ENCODE measurements around the gene NAT8L. TPM values are rescaled to one million over a fixed set of nuclear protein-coding genes. Genes with fewer than 3 reads are reported as not detected.

The NAT8L gene
- total RNA-seq, 1 experiment from 2014 or later, result 9.2 TPM

DNA sequence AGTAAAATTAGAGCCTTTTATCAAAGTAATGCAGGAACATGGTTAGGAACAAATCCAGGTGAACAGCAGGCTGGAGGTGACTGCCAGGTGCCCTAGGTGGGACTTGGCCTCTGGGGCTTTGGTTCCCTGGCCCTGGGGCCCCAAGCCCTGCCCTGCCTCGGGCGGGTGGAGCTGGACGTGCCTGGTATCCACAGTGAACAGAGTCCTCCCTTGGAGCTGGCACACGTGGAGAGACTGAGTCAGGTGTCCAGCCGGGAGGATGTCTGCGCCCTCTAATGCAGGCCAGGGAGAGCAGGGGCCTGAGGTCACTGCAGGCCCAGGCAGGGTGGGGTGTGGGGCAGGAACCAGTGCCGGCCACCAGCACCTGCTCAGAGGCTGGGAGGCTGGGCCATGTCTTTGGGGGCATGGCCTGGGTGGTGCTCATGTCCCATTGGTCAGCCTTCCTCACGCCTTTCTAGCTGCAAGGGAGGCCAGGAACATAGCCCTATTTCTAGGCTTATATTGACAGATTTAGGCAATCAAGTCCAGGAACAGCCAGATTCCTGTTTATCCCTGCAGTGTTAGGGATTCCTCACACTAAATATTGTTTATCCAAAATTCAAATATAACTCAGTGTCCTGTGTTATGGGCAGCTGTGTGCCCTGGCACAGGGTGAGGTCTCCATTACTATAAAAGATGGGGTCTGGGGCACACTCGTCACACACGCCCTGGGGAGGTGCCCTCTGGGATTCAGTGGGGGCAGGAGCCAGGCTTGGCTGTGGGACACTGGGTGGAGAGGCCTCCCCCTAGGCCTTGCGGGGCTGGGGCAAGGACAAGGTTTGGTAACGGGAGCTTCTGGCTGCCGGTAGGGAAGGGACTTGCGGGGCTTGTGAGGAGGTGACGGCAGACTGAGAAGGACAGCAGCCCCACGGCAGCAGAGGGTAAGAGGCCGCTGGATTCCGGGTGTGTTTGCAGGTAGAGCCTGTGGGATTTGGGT lies 14.3 kb upstream of the NAT8L start:
- peaks cover 0 to 5% of the 10 kb centered on the region in 2 experiments; a peak in 2 of 4 replicates for H3K36me3 ChIP-seq (ENCODE audit: control insufficient read depth in 1 of 2, insufficient read depth in 2 of 2, low read length in 2 of 2)
- no peak overlapping the region for H3K9ac ChIP-seq (ENCODE audit: low read length)
- no peak for TF ChIP-seq TCF7L2 (IDR thresholded peaks at IDR 0.05; ENCODE audit: borderline replicate concordance, extremely low read depth, insufficient read depth, insufficient read length)
- no peak for TF ChIP-seq ZFX (IDR thresholded peaks at IDR 0.05)
- TF ChIP-seq, protein P1, sequence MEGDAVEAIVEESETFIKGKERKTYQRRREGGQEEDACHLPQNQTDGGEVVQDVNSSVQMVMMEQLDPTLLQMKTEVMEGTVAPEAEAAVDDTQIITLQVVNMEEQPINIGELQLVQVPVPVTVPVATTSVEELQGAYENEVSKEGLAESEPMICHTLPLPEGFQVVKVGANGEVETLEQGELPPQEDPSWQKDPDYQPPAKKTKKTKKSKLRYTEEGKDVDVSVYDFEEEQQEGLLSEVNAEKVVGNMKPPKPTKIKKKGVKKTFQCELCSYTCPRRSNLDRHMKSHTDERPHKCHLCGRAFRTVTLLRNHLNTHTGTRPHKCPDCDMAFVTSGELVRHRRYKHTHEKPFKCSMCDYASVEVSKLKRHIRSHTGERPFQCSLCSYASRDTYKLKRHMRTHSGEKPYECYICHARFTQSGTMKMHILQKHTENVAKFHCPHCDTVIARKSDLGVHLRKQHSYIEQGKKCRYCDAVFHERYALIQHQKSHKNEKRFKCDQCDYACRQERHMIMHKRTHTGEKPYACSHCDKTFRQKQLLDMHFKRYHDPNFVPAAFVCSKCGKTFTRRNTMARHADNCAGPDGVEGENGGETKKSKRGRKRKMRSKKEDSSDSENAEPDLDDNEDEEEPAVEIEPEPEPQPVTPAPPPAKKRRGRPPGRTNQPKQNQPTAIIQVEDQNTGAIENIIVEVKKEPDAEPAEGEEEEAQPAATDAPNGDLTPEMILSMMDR (IDR thresholded peaks at IDR 0.05 in 2 of 3, conservative IDR thresholded peaks at IDR 0.05 in 1 of 3; ENCODE audit: borderline replicate concordance in 1 of 3, insufficient read depth in 1 of 3, low read depth in 2 of 3, low read length in 2 of 3), result no peak
- no peak for TF ChIP-seq ELF1 (IDR thresholded peaks at IDR 0.05; ENCODE audit: borderline replicate concordance, low read depth)
- TF ChIP-seq JUND (IDR thresholded peaks at IDR 0.05), result no peak
- TF ChIP-seq SP1 (IDR thresholded peaks at IDR 0.05; ENCODE audit: low read depth), result no peak
- TF ChIP-seq, protein P2, sequence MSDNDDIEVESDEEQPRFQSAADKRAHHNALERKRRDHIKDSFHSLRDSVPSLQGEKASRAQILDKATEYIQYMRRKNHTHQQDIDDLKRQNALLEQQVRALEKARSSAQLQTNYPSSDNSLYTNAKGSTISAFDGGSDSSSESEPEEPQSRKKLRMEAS (IDR thresholded peaks at IDR 0.05), result no peak
- TF ChIP-seq, protein P3, sequence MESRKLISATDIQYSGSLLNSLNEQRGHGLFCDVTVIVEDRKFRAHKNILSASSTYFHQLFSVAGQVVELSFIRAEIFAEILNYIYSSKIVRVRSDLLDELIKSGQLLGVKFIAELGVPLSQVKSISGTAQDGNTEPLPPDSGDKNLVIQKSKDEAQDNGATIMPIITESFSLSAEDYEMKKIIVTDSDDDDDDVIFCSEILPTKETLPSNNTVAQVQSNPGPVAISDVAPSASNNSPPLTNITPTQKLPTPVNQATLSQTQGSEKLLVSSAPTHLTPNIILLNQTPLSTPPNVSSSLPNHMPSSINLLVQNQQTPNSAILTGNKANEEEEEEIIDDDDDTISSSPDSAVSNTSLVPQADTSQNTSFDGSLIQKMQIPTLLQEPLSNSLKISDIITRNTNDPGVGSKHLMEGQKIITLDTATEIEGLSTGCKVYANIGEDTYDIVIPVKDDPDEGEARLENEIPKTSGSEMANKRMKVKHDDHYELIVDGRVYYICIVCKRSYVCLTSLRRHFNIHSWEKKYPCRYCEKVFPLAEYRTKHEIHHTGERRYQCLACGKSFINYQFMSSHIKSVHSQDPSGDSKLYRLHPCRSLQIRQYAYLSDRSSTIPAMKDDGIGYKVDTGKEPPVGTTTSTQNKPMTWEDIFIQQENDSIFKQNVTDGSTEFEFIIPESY (IDR thresholded peaks at IDR 0.05; ENCODE audit: extremely low read depth, insufficient replicate concordance, low read length), result no peak
- no peak for TF ChIP-seq FOSL1 (IDR thresholded peaks at IDR 0.05; ENCODE audit: low read depth)
- ATAC-seq (no peak), DNase-seq (ENCODE audit: low read depth, low spot score) (no peak)
- H4K20me1 ChIP-seq (ENCODE audit: insufficient read depth), result no peaks in the 10 kb centered on the region
- H3K79me2 ChIP-seq (ENCODE audit: insufficient read depth, low read length), result peaks cover 7% of the 10 kb centered on the region; the same call in 1 of the 2 replicates
- no peaks in the 10 kb centered on the region for H3K9me2 ChIP-seq (ENCODE audit: insufficient read depth)
- H3K4me1 ChIP-seq (ENCODE audit: control insufficient read depth in 1 of 2, insufficient read depth in 2 of 2, low read length in 2 of 2), result peaks cover 7 to 41% of the 10 kb centered on the region in 2 experiments; a peak in 3 of 4 replicates
- CTCF ChIA-PET, result no interaction called here
- BruUV-seq (replicated peaks), result no TSS peak
- RAD21 ChIA-PET (ENCODE audit: low non-redundant PET in 1 of 2, low total read pairs in 2 of 2, uncharacterized antibody in 2 of 2, unreplicated experiment in 2 of 2), result no interaction called here
- H2AFZ ChIP-seq (ENCODE audit: low read depth, low read length, poor library complexity, severe bottlenecking), result no peak overlapping the region
- H3K27ac ChIP-seq (ENCODE audit: low read depth, low read length), result no peak overlapping the region
- H3K9me3 ChIP-seq (ENCODE audit: control insufficient read depth in 1 of 2, insufficient read depth in 1 of 2, low read depth in 1 of 2, low read length in 2 of 2), result no peaks in the 10 kb centered on the region; a peak in 1 of 4 replicates
- POLR2A ChIA-PET, result interaction anchor here (1.0 kb wide), 1 partner anchor 118 kb away, joined by 3 read pairs; no protein-coding TSS in a partner anchor
- no peak overlapping the region for H3K4me3 ChIP-seq (replicated peaks in 1 of 2; ENCODE audit: low read depth in 1 of 2, low read length in 2 of 2)
- H3K4me2 ChIP-seq (ENCODE audit: low read length), result no peak overlapping the region; the same call in 1 of the 2 replicates
- intact Hi-C loops (cut with micrococcal nuclease), result no loop called here
- no peaks in the 10 kb centered on the region for H3K27me3 ChIP-seq (ENCODE audit: insufficient read depth, low read length)
